Activated naive CD4-positive, alpha-beta T cell (primary cell): ENCODE data around the gene HTR1E.
"Not testable (repeated sequence)": the region's sequence is repeated elsewhere in the genome, so short reads cannot be mapped to it uniquely, and the experiment has no call there.

Experiments used
- DNase-seq, 4 experiments: peaks; one replicate each; lab custom pipeline; 2025; lab: John Stamatoyannopoulos, UW

Gene HTR1E

GRCh38 chr6:86937219-86938079, at the start of gene HTR1E:
Gene HTR1E, plus strand, starts transcription at chr6:86937528. Its CDS starts 77,807 bp downstream, at chr6:87015335.
- DNase-seq = no peak

GRCh38 chr6:86888301-86888700, 49.0 kb upstream of the HTR1E start:
- no peak for DNase-seq

GRCh38 chr6:86897265-86897664, 40.1 kb upstream of the HTR1E start:
- DNase-seq = not testable (repeated sequence)

GRCh38 chr6:86913795-86914194, 23.5 kb upstream of the HTR1E start:
- no peak for DNase-seq

GRCh38 chr6:86916393-86916792, 20.9 kb upstream of the HTR1E start:
- DNase-seq = no peak

- DNase-seq = not testable (repeated sequence)
These were observed 10.2 kb upstream of the HTR1E start for GRCh38 chr6:86927138-86927537.

- not testable (repeated sequence) for DNase-seq
These were observed 9.5 kb upstream of the HTR1E start for GRCh38 chr6:86927859-86928258.

GRCh38 chr6:86934365-86934764, 3.0 kb upstream of the HTR1E start:
- no peak for DNase-seq

GRCh38 chr6:86936834-86937218, 502 bp upstream of the HTR1E start:
- DNase-seq = no peak

- no peak for DNase-seq
These were observed 1.5 kb downstream of the HTR1E start for GRCh38 chr6:86938814-86939213.

GRCh38 chr6:86941461-86941860, 4.1 kb downstream of the HTR1E start:
- DNase-seq = no peak

- no peak for DNase-seq
These were observed 5.6 kb downstream of the HTR1E start for GRCh38 chr6:86942769-86943516.

GRCh38 chr6:86943819-86944407, 6.6 kb downstream of the HTR1E start:
- no peak for DNase-seq

GRCh38 chr6:86949771-86950170, 12.4 kb downstream of the HTR1E start:
- no peak for DNase-seq

GRCh38 chr6:86952991-86953390, 15.7 kb downstream of the HTR1E start:
- DNase-seq = no peak

GRCh38 chr6:86959656-86960055, 22.3 kb downstream of the HTR1E start:
- DNase-seq = no peak

- no peak for DNase-seq
These were observed 24.3 kb downstream of the HTR1E start for GRCh38 chr6:86961455-86962200.

- no peak for DNase-seq
These were observed 26.0 kb downstream of the HTR1E start for GRCh38 chr6:86963352-86963751.

- no peak for DNase-seq
These were observed 26.8 kb downstream of the HTR1E start for GRCh38 chr6:86964029-86964579.

GRCh38 chr6:86966271-86966670, 28.9 kb downstream of the HTR1E start:
- DNase-seq = no peak

- no peak for DNase-seq
These were observed 32.2 kb downstream of the HTR1E start for GRCh38 chr6:86969573-86969972.

GRCh38 chr6:86973088-86973487, 35.8 kb downstream of the HTR1E start:
- no peak for DNase-seq
